HG02623 (cell line): ENCODE data around the gene ZNF442.
"Not testable (repeated sequence)": the region's sequence is repeated elsewhere in the genome, so short reads cannot be mapped to it uniquely, and the experiment has no call there.

Source experiments
- ATAC-seq: cut with Tn5 transposase; IDR thresholded peaks from one replicate; pipeline ENCODE4 v1.9.1; 2021; ENCODE audit warnings: moderate library complexity; ENCODE audit not compliant: unreplicated experiment

Gene ZNF442

DNA sequence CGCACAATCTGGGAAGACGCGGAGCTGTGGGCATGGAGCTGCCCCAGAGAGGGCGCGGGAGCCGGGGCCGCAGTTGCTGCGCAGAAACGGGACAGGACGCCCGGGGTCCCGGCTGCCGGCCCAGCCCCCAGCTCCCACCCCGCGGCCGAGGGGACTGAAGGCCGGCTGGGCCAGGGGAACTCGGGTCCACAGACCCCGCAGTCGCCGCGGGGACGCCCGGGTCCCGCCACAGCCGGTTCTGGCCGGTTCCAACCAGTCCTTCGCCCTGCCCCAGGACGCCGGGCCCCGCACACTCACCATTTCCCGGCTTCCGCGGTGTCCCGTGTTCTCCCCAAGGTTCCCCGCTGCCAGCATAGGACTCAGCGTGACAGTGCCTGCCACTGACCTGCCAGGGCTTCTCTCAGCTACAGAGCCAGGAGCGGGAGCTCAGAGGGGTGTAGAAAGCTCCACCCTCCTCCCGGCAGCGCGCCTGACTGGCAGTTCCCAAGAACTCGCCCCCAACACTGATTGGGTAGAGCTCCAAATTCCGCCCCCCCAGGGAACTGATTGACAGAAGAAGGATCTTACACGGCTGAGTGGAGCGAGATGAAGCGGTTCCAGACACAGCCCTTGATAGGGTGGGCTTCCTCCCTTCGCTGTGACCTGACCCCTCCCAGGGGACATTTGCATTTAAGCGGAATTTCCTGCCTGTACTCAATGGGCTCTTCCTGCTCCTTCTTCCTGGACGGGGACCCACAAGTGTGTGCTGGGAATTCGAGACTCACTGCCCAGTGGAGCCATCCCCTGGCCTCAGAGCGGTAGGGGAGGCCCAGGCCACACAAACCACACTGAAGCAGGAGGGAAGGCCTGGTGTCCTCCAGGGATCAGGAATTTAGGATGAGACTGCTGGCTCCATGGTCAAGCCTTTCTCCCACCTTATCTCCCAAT is at the start of gene ZNF442:
ZNF442 (minus strand) TSS at position 448 of the 927 bp plus-strand sequence. CDS start 2,052 bp downstream, outside the sequence.
- ATAC-seq, result peak; percentile 93

DNA sequence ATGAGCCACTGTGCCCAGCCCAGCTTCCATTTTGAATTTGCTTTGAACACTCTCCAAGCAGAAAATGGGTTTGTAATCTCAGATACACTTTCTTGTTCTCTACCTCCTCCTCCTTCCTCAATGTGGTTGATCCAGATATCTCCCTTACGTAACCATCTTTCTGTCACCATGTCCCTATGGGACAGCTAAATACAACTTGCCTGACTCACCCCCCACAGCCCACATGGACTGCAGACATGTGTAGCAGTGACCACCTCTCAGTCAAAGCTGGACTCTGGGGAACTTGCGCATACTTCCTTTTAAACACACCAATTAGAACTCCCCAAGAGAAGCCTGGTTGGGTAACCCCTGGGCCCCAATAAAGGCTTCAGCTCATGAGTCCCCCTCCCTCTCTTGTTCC is 46.4 kb upstream of the ZNF442 start:
- no peak for ATAC-seq

DNA sequence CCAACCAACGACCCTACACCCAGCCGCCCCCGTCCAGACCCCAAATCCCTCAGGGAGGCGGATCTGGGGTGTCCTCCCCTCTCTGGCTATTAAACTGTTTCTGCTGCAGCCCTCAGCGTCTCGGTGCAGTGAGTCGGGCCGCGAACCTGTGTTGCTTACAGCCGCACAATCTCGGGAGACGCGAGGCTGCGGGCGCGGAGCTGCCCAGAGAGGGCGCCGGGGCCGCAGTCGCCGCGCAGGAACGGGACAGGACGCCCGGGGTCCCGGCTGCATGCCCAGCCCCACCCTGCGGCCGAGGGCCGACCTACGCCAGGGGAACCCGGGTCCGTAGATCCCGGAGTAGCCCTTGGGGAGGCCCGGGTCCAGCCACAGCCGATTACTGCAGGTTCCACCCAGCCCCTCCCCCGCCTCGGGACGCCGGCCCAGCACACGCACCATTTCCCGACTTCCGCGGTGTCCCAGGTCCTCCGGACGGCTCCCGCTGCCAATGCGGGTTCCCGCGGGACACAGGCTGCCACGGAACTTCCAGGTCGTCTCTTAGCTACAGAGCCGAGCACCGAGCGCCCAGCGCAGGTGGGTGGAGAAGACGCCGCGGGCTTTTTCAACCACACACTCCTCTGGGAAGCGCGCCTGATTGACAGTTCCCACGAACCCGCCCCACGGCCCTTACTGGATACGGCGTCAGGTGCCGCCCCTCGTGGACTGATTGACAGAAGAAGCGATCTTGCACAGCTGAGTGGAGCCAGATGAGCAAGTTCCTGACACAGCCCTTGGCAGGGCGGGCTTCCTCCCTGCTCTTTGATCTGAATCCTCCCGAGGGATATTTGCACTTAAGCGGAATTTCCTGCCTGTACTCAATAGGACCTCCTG is 35.4 kb upstream of the ZNF442 start, which contains the start of gene ZNF799:
ZNF799 (minus strand) TSS at position 639 of the 870 bp plus-strand sequence; CDS start at position 438, 201 bp downstream.
- ATAC-seq, result peak; percentile 78

DNA sequence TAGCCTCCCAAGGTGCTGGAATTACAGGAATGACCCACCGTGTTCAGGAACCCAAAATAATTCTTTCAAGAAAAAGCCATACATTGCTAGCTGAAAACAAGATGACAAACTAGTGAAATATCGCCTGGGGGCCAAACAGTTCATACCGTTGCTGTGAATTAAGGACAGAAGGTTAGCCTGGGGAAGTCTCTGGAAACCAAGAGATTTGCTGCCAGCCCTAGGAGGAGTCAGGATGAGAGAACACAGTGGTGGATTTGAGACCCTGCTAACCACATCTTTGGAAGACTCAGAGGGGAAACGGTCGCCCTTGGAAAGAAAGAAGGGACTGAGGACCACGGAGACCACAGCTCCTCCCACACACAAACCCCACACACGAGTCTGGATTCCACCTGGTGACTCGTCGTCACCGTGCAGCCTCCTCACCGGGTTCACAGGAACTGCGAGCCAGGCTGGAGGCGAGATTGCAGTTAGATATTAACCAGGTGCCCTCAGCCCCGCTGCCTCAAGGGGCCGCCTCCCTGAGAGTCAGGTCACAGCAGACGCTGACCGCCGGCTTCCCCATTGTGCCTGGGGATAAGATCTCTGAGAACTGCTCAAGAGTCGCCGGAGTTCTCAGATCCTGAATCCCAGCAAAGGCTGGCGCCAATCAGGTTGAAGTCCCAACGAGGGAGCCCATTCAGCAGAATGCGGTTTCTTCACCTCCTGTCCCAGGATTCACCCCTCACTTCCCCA is 34.6 kb upstream of the ZNF442 start:
- ATAC-seq, result peak; percentile 31

DNA sequence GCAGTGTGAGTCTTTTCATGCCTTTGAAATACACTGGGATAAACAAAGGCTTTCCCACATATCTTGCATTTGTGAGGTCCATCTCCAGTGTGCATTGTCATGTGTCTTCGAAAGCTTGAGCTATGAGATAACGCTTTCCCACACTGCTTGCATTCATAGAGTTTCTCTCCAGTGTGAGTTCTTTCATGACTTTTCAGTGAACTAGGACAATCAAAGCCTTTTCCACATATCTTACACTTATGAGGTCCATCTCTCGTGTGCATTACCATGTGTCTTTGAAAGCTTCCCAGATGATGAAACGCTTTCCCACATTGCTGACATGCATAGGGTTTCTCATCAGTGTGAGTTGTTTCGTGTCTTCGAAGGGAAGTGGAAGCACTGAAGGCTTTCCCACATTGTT is 25.7 kb upstream of the ZNF442 start:
- not testable (repeated sequence) for ATAC-seq

DNA sequence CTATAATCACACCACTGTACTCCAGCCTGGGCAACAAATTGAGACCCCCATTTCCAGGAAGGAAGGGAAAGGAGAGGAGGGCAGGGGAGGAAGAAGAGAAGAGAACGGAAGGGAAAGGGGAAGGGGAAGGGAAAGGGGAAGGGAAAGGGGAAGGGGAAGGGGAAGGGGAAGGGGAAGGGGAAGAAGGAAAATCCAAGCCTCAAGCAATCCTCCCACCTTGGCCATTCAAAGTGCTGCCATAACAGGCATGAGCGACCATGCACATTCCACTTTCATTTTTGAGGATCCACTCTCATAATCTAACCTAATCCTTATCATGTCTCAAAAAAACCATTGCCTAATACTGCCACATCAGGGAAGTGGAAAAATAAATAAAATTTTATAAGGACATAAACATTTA is 20.9 kb upstream of the ZNF442 start:
- ATAC-seq, result not testable (repeated sequence)

DNA sequence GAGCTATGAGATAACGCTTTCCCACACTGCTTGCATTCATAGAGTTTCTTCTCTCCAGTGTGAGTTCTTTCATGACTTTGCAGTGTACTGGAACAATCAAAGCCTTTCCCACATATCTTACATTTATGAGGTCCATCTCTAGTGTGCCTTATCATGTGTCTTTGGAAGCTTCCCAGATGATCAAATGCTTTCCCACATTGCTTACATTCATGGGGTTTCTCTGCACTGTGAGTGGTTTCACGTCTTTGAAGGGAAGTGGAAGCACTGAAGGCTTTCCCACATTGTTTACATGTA is 14.9 kb upstream of the ZNF442 start:
- ATAC-seq, result no peak

DNA sequence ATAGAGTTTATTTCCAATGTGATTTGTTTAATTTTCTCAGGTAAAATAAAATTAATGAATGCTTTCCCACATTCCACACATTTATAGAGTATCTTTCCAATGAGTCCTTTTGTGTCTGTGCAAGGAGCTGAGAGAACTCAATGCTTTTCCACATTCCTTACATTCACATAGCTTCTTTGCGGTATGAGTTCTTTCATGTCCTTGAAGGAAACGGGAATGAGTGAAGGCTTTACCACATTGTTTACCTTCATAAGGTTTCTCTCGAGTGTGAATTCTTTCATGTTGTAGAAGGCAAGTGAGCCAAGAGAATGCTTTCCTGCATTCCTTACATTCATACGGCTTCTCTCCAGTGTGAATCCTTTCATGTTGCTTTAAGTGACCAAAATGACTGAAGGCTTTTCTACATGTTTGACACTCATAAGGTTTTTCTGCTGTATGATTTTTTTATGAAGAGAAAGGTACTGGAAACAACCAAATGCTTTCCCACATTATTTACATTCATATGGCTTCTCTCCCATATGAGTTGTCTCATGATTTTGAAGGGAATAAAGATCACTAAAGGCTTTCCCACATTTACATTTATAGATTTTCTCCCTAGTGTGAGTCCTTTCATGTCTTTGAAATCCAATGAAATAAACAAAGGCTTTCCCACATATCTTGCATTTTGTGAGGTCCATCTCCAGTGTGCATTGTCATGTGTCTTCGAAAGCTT is 14.4 kb upstream of the ZNF442 start:
- ATAC-seq, result no peak

DNA sequence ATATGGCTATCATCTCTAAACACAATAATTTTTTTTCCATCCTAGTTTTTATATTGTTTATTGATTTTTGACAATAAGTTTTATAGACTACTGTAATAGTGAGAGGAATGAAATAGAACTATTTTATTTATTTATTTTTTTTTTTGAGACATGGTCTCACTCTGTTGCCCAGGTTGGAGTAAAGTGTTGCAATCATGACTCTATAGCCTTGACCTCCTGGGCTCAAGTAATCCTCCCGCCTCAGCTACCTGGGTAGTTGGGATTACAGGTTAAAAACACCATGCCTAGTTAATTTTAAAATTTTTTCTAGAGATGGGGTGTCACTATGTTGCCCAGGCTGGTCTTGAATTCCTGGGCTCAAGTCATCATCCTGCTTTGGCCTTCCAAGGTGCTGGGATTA is 8.5 kb upstream of the ZNF442 start:
- ATAC-seq, result no peak

DNA sequence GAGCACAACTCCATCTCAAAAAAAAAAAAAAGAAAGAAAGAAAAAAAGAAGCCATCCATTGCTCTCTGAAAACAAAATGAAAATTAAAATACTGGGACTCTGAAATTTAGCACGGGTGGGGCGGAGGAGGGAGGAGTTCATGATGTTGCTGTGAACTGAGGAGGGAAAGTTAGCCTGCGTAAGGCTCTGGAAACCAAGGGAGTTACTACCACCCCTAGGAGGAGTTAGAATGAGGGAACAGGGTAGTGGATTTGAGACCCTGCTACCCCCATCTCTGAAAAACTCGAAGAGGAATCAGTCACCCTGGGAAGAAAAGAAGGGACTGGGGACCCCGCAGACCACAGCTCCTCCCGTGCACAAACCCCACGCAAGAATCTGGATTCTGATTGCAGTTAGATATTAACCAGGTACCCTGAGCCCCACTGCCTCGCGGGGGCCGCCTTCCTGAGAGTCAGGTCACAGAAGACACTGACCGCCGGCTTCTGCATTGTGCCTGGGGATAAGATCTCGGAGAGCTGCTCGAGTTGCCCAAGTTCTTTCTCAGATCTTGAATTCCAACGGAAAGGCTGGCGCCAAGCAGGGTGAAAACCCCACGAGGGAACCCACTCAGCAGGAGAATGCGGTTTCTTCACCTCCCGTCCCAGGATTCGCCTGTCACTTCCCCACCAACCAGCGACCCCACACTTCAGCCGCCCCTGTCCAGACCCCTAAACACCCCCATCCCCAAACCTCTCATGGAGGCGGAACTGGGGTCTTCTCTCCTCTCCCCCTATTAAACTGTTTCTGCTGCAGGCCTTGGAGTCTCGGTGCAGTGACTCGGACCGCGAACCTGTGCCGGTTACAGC is 870 bp downstream of the ZNF442 start:
- ATAC-seq, result no peak

DNA sequence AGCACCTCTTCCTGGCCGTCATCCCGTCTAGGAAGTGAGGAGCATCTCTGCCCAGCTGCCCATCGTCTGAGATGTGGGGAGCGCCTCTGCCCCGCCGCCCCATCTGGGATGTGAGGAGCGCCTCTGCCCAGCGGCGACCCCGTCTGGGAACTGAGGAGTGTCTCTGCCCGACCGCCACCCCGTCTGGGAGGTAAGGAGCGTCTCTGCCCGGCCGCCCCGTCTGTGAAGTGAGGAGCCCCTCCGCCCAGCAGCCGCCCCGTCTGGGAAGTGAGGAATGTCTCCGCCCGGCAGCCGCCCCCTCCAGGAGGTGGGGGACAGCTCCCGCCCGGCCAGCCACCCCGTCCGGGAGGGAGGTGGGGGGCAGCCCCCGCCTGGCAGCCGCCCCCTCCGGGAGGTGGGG is 3.2 kb downstream of the ZNF442 start:
- ATAC-seq, result not testable (repeated sequence)

DNA sequence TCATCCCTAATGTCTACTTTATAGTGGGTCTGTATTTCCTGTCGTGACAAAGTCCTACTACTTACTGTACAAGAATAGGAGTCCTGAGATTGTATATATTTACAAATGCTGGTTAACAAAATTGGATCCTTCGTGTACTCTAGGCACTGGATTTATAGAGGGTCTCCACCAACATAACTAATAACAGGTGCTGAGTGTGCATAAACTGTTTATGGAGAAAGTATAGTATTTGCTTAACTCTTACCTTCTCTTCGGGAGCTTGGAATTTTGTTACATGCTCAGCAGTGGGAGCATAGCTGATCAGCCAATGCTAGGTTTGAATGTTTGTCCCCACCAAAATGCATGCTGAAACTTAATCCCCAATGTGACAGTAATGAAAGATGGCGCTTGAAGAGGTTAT is 12.1 kb downstream of the ZNF442 start:
- no peak for ATAC-seq

DNA sequence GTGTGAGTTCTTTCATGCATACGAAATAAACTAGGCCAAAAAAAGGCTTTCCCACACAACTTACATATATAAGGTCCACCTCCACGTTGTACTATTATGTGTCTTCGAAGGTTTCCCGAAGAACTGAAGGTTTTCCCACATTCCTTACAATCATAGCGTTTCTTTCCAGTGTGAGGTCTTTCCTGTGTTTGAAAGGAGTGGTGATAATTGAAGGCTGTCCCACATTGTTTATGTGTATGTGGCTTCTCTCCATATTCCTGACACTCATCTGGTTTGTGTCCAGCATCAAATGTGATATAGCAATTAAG is 14.6 kb downstream of the ZNF442 start:
- no peak for ATAC-seq

DNA sequence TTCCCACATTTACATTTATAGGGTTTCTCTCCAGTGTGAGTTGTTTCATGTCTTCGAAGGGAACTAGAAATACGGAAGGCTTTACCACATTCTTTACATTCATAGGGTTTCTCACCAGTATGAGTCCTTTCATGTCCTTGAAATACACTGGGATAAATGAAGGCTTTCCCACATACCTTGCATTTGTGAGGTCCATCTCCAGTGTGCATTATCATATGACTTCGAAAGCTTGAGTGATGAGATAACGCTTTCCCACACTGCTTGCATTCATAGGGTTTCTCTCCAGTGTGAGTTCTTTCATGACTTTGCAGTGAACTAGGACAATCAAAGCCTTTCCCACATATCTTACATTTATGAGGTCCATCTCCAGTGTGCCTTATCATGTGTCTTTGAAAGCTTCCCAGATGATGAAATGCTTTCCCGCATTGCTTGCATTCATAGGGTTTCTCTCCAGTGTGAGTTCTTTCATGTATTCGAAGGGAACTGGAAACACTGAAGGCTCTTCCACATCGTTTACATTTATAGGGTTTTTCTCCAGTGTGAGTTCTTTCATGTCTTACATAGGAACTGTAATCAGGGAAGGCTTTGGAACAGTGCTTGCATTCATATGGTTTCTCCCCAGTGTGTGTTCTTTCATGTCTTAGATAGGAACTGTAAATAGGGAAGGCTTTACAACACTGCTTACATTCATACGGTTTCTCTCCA is 15.1 kb downstream of the ZNF442 start:
- ATAC-seq, result no peak

DNA sequence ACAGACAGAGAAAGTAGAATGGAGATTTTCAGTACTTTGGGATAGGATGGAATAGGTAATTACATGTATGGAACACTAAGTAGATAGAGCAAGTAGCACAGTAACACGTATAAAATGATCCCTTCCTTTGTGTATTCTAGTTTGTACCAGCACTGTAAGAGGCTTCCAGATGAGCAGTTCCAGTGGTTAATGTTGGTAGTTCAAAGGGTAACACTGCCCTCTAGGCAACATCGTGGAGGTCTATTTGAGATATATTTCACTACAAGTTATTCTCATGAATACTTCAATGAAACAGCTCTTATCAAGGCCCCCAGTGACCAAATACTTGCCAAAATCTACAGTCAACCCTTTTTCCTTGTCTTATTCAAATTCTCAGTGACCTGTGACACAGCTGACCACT is 18.6 kb downstream of the ZNF442 start:
- no peak for ATAC-seq

DNA sequence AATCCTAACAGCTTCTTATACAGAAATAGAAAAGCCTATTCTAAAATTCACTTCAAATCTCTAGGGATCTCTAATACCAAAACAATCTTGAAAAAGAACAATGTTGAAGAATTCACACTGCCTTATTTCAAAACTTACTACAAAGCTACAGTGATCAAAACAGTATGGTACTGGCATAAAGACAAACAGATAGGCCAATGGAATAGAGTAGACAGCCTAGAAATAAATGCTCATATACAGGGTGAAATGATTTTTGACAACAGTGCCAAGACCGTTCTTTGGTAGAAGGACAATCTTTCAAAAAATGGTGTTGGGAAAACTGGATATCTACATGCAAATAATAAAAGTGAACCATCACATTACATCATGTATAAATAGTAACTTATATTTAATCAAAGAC is 20.3 kb downstream of the ZNF442 start:
- ATAC-seq, result no peak

DNA sequence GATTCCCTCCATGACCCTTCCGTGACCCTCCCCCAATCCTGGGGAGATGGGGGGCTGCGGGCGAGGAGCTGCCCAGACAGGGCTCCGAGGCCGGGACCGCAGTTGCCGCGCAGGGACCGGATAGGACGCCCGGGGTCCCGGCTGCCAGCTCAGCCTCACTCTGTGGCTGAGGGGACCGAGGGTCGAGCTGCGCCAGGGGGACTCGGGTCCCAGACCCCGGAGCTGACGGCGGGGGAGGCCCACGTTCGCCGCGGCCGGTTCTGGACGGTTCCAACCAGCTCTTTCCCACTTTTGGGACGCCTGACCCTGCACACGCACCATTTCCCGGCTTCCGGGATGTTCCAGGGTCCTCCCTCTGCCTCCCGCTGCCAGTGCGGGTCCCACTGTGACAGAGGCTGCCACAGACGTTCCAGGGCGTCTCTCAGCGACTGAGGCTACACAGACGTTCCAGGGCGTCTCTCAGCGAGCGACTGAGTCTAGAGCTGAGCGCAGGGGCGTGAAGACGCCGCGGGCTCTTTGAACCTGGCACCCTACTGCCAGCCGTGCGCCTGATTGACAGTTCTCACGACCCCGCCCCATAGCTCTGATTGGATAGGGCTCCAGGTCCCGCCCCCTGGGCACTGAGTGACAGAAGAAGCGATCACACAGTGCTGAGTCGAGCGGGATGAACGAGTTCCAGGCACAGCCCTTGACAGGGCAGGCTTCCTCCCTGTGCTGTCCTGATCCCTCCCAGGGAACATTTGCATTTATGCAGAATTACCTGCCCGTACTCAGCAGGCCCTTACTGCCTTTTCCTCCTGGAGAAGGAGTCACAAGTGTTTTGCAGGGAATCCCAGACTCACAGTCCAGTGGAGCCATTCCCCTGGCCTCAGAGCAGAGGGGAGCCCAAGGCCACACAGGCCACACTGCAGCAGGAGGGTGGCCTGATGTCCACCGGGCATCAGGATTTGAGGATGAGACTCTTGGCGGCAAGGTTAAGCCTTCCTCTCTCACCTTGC is 32.0 kb downstream of the ZNF442 start, which contains the start of gene ZNF563:
ZNF563 (minus strand) TSS at position 472 of the 998 bp plus-strand sequence; CDS start at position 321, 151 bp downstream.
- peak; percentile 86 for ATAC-seq
